Lower leg skin (tissue), 4 donors: ENCODE results near the gene SERPINB4. TPM values are rescaled to one million over a fixed set of nuclear protein-coding genes. Genes with fewer than 3 reads are reported as not detected.

Experiments
- DNase-seq, 2 donors: peaks; one replicate each; pipeline ENCODE4 v3.0.0-alpha.2; 2019; ENCODE audit warnings: low spot score in 2 of 2
- H3K4me3 ChIP-seq: fragments of 200-600 bp; sonication (generic); 2 replicates; pipeline ENCODE4 v1.5.1; 2017; ENCODE audit warnings: mild to moderate bottlenecking, low read depth; ENCODE audit not compliant: poor library complexity, severe bottlenecking
- POLR2A ChIP-seq, 2 donors: fragments of 450-650 bp; IDR thresholded peaks; one replicate each; pipeline ENCODE4 v1.6.1; 2016 to 2017; ENCODE audit warnings: antibody characterized with exemption in 2 of 2, mild to moderate bottlenecking in 1 of 2, moderate library complexity in 1 of 2
- WGBS, 2 donors: methylation state at CpG; one replicate each; pipeline ENCODE4 v1.1.5; 2018; 5-methylcytosine and 5-hydroxymethylcytosine counted together
- intact Hi-C: fragments of 100-400 bp; cut with DNase I; formaldehyde crosslinking; loops from one replicate; pipeline ENCODE4 v1.15.0; 2023; ENCODE audit warnings: low total_unique reads
- total RNA-seq, 4 donors: library from RNA; depleted of rRNA; stranded (reverse); fragments of >200 nt; gene quantifications; one replicate each; pipeline ENCODE4 v1.1.0, GENCODE V29; 2016
- TF ChIP-seq, protein P1 (sequence below), 3 donors: fragments of 450-650 bp; IDR thresholded peaks; one replicate each; pipeline ENCODE4 v1.5.1; 2016; ENCODE audit warnings: antibody characterized with exemption in 3 of 3, mild to moderate bottlenecking in 3 of 3, moderate library complexity in 2 of 3

Gene SERPINB4
- total RNA-seq, 4 donors from 2014 or later: 0.54 to 1.3 TPM; not detected in 2

DNA sequence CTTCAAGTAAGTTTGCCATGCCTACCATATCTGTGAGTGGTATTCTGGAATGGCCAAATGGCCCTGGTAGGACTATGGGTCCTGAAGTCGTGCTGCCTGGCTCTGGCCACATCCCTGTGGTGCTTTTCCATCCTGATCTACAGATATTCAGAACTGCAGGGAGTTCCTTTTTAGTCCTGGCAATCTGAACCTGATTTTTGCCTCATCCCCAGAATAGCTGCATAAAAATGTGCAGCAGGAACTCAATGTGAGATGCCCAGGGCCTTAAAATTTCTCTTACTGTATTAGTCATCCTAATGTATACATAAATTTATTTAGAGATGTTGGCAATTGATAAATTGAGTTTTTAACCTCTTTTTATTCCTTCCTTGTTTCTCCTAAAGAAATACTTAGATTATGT, 51.6 kb downstream of the SERPINB4 start:
- intact Hi-C loops: no loop called here
- DNase-seq: no peak
- TF ChIP-seq, protein P1, sequence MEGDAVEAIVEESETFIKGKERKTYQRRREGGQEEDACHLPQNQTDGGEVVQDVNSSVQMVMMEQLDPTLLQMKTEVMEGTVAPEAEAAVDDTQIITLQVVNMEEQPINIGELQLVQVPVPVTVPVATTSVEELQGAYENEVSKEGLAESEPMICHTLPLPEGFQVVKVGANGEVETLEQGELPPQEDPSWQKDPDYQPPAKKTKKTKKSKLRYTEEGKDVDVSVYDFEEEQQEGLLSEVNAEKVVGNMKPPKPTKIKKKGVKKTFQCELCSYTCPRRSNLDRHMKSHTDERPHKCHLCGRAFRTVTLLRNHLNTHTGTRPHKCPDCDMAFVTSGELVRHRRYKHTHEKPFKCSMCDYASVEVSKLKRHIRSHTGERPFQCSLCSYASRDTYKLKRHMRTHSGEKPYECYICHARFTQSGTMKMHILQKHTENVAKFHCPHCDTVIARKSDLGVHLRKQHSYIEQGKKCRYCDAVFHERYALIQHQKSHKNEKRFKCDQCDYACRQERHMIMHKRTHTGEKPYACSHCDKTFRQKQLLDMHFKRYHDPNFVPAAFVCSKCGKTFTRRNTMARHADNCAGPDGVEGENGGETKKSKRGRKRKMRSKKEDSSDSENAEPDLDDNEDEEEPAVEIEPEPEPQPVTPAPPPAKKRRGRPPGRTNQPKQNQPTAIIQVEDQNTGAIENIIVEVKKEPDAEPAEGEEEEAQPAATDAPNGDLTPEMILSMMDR (IDR thresholded peaks at IDR 0.05): no peak
- no peak for TF ChIP-seq POLR2A (IDR thresholded peaks at IDR 0.05)
- 45 to 50% methylated on average over 1 of the region's 1 CpG for WGBS, 2 donors
- H3K4me3 ChIP-seq: no peak overlapping the region

DNA sequence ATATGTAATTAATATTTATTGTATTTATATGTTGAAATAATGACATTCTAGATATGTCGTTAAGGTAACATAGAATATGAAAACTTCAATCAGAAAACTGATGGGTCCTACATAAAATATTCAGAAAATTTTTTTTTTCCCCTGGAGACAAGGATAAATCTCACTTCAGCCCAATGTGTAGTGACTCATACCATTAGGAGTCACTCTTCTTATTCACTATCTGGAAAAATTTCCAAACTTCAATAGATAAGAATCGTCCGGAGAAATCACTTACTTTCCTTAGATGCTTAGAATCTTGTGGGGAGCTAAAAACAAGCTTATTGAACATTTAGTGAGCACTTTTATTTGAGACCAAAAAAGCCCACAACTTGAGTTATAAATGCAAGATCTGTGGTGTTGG, 52.3 kb downstream of the SERPINB4 start:
- no peak overlapping the region for H3K4me3 ChIP-seq
- intact Hi-C loops: no loop called here
- DNase-seq: no peak
- no peak for TF ChIP-seq POLR2A (IDR thresholded peaks at IDR 0.05)
- TF ChIP-seq, protein P1 (IDR thresholded peaks at IDR 0.05): no peak
- WGBS, 2 donors: 63 to 70% methylated on average over 3 of the region's 3 CpGs

DNA sequence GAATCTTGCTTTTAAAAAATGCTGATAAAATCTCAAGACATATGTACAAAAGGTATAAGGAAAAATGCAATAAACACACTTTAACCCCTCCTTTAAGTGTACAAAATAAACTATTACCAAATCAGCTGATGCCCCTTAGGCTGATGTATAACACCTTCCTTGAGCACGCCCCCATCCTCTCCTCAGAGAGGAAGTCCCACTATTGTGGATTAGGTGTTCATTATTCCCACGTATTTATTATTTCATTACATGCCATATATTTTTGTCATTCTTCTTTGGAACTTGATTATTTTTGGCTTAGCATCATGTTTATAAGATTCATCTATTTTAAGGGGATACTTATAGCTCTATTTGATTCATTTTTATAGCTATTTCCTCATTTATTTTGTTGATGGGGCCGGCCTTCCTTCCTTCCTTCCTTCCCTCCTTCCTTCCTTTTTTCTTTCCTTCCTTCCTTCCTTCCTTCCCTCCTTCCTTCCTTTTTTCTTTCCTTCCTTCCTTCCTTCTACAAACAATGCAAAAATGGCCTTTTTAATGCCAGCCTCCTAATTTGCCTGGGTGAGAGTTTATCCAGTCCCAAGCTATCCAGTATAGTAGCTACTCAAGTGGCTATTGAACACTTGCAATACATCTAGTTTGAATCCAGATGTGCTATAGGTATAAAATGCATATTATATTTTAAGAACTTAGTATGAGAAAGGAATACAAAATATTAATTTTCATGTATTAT, 52.9 kb downstream of the SERPINB4 start:
- DNase-seq: no peak
- intact Hi-C loops: no loop called here
- WGBS, 2 donors: 72 to 79% methylated on average over 3 of the region's 3 CpGs
- TF ChIP-seq, protein P1 (IDR thresholded peaks at IDR 0.05): no peak
- no peak for TF ChIP-seq POLR2A (IDR thresholded peaks at IDR 0.05)
- no peak overlapping the region for H3K4me3 ChIP-seq

DNA sequence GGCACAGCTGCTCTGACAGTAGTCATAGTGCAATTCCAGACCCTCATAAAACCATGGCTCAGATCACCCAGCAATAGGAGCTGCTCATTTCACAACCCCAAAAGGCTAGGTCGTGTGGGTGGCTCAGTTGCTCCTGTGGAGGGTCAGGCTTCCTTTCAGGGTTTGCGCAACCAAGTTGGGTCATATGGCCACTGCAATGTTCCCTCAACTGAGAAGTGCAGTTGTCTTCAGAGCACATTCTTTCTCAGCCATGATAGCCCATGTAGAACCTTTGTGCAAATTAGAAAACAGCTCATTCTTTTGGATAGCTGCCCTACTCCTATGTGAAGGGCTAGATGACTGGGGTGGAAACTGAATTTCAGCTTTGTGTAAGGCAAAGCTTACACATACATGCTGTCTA, 53.7 kb downstream of the SERPINB4 start:
- DNase-seq: no peak
- H3K4me3 ChIP-seq: no peak overlapping the region
- WGBS, 2 donors: 63 to 72% methylated on average over 2 of the region's 2 CpGs
- no peak for TF ChIP-seq POLR2A (IDR thresholded peaks at IDR 0.05)
- TF ChIP-seq, protein P1 (IDR thresholded peaks at IDR 0.05): no peak
- intact Hi-C loops: no loop called here

DNA sequence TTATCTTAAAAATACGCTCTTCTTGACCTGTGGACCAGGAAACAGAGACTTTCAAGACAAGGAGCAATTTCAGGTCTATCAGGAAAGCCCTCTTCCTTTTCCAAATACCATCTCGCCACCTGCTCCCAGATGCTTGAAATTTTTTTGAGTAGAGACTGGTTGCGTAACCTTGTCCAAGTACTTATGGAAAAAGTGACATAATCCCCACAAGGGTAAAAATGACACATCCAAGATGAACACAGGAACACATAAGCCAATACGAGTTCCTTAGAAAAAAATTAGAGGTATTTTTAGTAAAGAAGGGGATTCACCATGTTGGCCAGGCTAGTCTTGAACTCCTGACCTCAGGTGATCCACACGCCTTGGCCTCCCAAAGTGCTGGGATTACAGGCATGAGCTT, 55.1 kb downstream of the SERPINB4 start:
- 64 to 75% methylated on average over 5 of the region's 5 CpGs for WGBS, 2 donors
- no peak for DNase-seq
- TF ChIP-seq, protein P1 (IDR thresholded peaks at IDR 0.05): no peak
- intact Hi-C loops: no loop called here
- H3K4me3 ChIP-seq: no peak overlapping the region

Other genes with a start within 250 kb of the SERPINB4 start
- 10 to 100 TPM; 43.6 to 59.6 (median 52.4) TPM for gene VPS4B, start 221.8 kb downstream of the SERPINB4 start, total RNA-seq
- gene SERPINB5, start 167.3 kb downstream of the SERPINB4 start, total RNA-seq: 100 to 1,000 TPM; 298 to 404 (median 337) TPM
- 100 to 1,000 TPM in 2 of 4 donors, 10 to 100 TPM in 2; 62.8 to 185 (median 112) TPM for gene SERPINB12, start 101.9 kb downstream of the SERPINB4 start, total RNA-seq
- 10 to 100 TPM; 15.2 to 34.2 (median 16.9) TPM for gene SERPINB13, start 56.9 kb downstream of the SERPINB4 start, total RNA-seq
- gene SERPINB3, start 17.6 kb upstream of the SERPINB4 start, total RNA-seq: 10 to 100 TPM in 3 of 4 donors, 1 to 10 TPM in 1; 7.3 to 66.5 (median 15.8) TPM
- under 1 TPM in 1 of 4 donors, not detected in 3; 0.61 TPM for gene SERPINB11, start 58.7 kb upstream of the SERPINB4 start, total RNA-seq
- 100 to 1,000 TPM; 140 to 354 (median 233) TPM for gene SERPINB7, start 131.2 kb upstream of the SERPINB4 start, total RNA-seq
- 100 to 1,000 TPM in 1 of 4 donors, 10 to 100 TPM in 3; 88.7 to 111 (median 89.8) TPM for gene SERPINB2, start 243.4 kb upstream of the SERPINB4 start, total RNA-seq